Upper lobe of left lung (tissue), 4 donors: ENCODE data around the gene ORC1.

Experiments used
- CTCF ChIP-seq, 6 experiments: fragments of 450-650 bp in 4 of 6; fragments of 200-600 bp in 2 of 6; sonication (generic) in 2 of 6; IDR thresholded peaks; one replicate each; pipeline ENCODE4 v1.5.1; 2016 to 2019; ENCODE audit warnings: antibody characterized with exemption in 6 of 6
- EP300 ChIP-seq, 4 donors: sonication (generic); formaldehyde crosslinking; IDR thresholded peaks; one replicate each; pipeline ENCODE4 v1.5.1; 2017; ENCODE audit warnings: antibody characterized with exemption in 4 of 4, control low read depth in 2 of 4
- POLR2A ChIP-seq, 4 donors: fragments of 450-650 bp; IDR thresholded peaks; one replicate each; pipeline ENCODE4 v1.5.1; 2016 to 2017; ENCODE audit warnings: antibody characterized with exemption in 4 of 4, mild to moderate bottlenecking in 2 of 4
- POLR2AphosphoS5 ChIP-seq, 2 donors: sonication (generic); formaldehyde crosslinking; IDR thresholded peaks; one replicate each; pipeline ENCODE4 v1.5.1; 2017; ENCODE audit warnings: antibody characterized with exemption in 2 of 2

- TF ChIP-seq CTCF (IDR thresholded peaks at IDR 0.05) (no peak), POLR2AphosphoS5 (IDR thresholded peaks at IDR 0.05) (no peak), POLR2A (IDR thresholded peaks at IDR 0.05) (no peak), EP300 (IDR thresholded peaks at IDR 0.05) (no peak)
Measured at GRCh38 chr1:52359676-52360594, 44.3 kb downstream of the ORC1 start.
